GM12873 (cell line): ENCODE results near the gene FIGNL2.
A peak's percentile ranks its signal among the peaks of the same experiment; 100 is the strongest.

Experiments used
- CTCF ChIP-seq: IDR thresholded peaks from 2 replicates; pipeline ENCODE4 v1.5.1; 2012; ENCODE audit warnings: low read depth, mild to moderate bottlenecking, moderate library complexity, low read length, control low read depth; ENCODE audit not compliant: insufficient read depth; ENCODE audit errors: missing control alignments

Gene FIGNL2

GRCh38 chr12:51820526-51821439 is 27.7 kb downstream of the FIGNL2 start:
- peak; percentile 8 for TF ChIP-seq CTCF

- TF ChIP-seq CTCF = peak; percentile 2
These were observed 28.6 kb downstream of the FIGNL2 start for GRCh38 chr12:51819736-51820525.

- no peak for TF ChIP-seq CTCF
These were observed 29.8 kb downstream of the FIGNL2 start for GRCh38 chr12:51818566-51819300.

GRCh38 chr12:51818086-51818485 is 30.4 kb downstream of the FIGNL2 start:
- TF ChIP-seq CTCF = no peak

GRCh38 chr12:51817027-51817953 is 31.2 kb downstream of the FIGNL2 start:
- TF ChIP-seq CTCF = no peak

- TF ChIP-seq CTCF = no peak
These were observed 32.9 kb downstream of the FIGNL2 start for GRCh38 chr12:51815571-51815970.
